SIG-M5 treated with dmso at 0.1 percent for 504 hours (cell line): ENCODE results near the gene HRG.
"Not testable (repeated sequence)": the region's sequence is repeated elsewhere in the genome, so short reads cannot be mapped to it uniquely, and the experiment has no call there.

Experiments
- DNase-seq: peaks from one replicate; lab custom pipeline; 2025; ENCODE audit not compliant: unreplicated experiment; lab: John Stamatoyannopoulos, UW

The HRG gene

DNA sequence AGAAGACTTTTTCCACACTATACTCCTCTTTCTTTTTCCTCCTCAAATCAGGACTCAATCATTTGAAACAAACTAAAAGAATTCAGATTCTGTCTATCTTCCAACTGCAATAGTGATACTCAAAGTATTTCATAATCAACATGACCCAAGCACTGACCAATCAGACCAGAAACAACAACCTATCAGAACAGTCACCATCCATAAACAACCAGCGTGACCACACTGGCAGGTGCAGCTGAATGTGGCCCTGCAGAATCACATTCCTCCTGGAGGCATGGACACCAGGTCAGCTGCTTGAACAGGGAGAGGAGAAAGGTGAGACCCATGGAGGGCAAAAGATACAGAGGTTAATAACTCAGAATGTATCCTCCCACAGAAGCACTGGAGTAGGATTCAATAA, 13.3 kb downstream of the HRG start:
- no peak for DNase-seq

- no peak for DNase-seq
These were observed 15.1 kb downstream of the HRG start for GRCh38 chr3:186680869-186681268.

DNA sequence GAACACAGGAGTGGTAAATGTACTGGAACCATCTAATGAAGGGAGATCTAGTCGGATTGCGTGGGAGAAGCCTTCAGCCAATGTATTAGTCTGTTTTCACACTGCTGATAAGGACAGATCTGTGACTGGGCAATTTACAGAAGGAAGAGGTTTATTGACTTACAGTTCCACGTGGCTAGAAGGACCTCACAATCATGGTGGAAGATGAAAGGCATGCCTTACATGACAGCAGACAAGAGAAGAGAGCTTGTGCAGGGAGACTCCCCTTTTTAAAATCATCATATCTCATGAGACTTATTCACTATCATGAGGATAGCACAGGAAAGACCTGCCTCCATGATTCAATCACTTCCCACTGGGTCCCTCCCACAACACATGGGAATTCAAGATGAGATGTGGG, 17.0 kb downstream of the HRG start:
- DNase-seq, result no peak

DNA sequence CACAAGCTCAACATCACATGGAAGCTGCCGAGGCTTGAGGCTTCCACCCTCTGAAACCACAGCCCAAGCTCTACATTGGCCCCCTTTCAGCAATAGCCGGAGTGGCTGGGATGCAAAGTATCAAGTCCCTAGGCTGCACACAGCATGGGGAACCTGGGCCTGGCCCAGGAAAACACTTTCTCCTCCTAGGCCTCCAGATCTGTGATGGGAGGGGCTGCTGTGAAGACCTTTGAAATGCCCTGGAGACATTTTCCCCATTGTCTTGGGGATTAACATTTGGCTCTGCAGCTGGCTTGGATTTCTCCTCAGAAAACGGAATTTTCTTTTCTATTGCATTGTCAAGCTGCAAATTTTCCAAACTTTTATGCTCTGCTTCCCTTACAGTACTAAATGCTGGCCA, 18.2 kb downstream of the HRG start:
- DNase-seq, result no peak

DNA sequence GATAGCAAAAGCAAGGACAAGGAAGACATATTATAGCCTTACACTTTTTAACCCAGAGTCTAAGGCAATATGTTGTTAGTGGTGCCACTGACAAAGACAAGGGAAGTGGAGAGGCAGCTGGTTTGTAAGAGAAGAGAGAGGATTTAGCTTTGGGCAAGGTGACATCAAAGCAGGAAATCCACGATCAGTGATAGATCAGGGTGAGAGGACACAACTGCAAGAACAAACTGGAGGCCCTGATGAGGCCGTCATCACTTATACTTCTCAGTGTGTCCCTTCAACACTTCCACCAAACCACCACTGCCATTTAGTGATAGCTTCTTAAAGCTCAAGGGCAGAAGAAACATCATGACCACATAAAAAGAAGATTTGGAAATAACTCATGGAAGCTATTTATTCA, 20.7 kb downstream of the HRG start:
- not testable (repeated sequence) for DNase-seq

- no peak for DNase-seq
These were observed 21.4 kb downstream of the HRG start for GRCh38 chr3:186687120-186687651.

DNA sequence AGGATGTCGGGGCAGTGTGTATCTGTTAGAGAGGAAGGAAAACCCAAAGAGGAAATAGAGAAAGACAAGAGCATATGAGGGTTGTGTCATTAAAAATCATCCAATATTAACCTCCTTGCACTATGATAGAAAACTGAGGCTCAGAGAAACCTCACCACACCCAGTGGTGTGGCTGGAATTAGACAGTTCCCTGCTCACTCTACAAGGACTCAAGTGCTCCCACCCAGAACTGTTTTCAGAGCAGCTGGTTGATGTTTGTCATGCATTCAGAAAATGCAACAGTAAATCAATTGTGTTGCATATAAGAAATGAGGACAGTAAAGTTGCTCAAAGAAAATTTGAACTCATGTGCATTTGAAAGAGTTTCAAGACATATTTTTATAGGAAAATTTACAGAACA, 24.5 kb downstream of the HRG start:
- DNase-seq, result not testable (repeated sequence)

DNA sequence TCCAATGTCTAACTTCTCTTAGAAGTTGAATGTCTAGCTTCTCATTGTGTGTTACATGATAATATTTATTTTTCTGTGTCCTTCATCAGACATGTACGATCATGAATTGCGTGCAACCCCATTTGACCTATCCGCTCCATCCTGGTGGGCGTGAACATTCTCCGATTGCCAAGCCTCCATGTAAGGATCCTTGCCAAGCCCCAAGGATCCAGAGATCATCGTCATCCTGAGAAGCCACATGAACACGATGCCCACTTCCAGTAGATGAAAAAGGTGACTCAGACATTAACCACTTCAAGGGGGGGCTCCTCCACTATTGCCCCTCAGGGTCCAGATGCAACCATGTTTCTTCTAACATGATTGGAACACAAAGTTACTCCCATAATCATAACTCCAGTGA, 25.9 kb downstream of the HRG start:
- DNase-seq, result no peak

DNA sequence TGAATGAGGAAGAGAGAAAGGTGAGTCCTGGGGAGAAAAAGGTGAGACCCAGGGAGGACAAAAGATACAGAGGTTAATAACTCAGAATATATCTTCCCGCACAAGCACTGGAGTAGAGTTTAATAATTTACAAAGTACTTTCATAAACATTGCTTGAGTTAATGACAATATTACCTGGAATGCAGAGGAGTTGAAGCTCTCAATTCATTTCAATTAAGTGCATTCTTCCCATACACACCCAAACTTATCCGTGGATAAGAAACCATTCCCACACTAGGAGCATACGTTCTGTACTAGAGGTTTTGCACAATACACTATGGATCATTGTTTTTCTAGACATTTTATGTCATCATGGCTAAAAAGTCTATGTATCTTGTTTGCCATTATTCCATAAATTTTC, 28.0 kb downstream of the HRG start:
- DNase-seq, result no peak

DNA sequence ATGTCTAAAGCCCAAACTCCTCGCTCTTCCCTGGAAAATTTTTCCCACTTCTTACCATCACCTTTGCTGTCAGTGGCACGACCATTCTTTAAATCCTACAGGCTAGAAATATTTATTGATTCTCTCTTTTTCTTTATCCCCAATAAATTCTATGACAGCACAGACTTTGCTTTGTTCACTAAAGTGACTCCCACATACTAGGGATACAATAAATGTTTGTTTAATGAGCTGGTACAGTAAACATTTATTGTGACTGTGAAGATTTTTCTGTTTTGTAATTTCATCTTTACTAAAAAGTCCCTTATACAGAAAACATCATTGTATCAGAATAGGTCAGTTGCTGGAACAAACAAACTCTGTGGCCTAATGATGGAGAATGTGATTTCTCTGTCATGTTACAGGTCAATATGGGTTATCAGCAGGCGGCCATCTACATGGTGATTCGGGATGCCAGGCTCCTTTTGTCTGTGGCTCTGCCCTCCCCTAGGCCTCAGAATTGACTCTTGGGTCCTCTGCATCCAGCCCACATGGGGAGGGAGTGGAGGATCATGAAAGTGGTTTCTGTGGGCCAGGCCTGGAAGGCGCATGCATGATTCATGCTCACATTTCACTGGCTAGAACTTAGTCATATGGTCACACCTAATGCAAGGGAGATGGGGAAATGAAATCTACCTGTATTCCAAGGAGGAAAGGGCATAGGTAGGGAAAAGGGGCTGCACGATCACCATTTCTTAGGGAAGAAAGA, 28.6 kb downstream of the HRG start:
- no peak for DNase-seq

DNA sequence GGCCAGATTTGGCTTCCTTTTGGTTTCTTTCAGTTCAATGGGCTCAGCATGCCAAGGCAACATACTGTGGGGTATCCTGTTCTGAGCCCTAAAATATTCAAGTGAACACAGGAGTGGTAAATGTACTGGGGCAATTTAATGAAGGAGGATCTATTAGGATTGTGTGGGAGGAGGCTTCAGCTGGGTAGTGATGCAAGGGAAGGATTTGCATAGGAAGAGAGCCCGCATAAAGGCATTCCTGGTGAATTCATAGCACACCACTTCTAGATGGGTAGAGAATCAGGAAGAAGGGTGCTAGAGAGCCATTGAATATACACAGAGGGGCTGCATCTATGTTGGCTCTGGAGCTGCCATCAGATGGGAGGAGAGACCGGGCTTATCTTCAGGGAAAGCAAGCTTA, 30.7 kb downstream of the HRG start:
- DNase-seq, result no peak

- no peak for DNase-seq
These were observed 31.7 kb downstream of the HRG start for GRCh38 chr3:186697510-186697909.

DNA sequence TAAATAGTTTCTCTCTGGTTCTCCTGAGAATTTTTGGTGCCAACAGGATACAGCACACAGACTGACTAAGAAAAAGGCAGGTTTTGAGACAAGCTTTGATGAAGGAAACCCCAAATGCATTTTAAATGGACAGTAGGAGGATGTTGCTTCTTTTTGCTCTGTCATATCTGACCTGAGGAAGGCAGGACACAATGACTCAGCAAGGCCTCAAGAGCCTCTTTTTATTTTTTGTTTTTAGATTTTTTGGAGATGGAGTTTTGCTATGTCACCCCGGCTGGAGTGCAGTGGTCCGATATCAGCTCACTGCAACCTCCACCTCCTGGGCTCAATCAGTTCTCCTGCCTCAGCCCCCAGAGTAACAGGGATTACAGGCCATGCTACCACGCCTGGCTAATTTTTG, 34.5 kb downstream of the HRG start:
- DNase-seq, result no peak

DNA sequence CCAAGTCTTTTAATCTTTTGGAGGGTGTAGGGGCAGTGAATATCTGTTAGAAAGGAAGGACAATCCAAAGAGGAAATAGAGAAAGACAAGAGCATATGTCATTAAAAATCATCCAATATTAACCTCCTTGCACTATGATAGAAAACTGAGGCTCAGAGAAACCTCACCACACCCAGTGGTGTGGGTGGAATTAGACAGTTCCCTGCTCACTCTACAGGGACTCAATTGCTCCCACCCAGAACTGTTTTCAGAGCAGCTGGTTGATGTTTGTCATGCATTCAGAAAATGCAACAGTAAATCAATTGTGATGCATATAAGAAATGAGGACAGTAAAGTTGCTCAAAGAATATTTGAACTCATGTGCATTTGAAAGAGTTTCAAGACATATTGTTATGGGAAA, 36.6 kb downstream of the HRG start:
- DNase-seq, result not testable (repeated sequence)

DNA sequence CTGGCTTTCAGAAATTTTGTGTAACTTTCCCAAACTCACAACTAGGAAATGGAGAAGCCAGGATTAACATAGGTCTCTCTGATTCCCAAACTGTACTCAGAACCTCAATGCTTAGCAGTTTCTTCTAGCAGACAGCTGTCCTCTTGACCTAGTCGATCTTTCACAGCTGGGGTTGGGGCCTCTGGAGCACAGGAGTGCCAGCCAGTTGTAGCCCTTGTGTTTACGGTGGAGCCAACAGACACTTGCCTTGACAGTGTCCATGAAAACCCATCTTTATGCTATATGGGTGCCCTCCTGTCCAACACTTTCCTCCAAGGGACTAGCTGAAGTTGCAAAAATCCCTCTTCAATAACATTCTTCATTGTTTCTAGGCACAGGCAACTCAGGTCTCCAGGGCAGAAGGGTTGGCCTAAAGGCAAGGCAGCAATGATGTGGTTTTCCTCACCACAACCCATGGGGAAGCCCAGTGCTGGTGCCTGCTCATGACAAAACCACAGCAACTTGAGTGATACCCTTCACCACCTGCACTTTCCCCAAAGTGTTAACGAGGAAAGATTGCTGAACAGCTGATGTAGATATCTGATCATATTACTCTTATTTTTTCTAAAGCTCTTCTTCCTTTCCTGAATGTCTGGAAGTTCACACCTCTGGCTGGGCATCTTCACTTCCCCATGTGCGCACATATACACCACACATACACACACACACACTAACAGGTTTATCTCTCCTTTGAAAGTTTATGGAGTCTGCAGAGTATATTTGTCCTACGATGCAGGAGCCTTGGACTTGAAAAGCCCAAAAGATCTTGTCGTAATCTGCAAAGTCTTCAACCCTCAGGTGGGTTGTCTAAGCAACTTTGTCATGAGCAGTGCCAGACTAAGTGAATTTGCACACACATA, 40.3 kb downstream of the HRG start:
- no peak for DNase-seq

DNA sequence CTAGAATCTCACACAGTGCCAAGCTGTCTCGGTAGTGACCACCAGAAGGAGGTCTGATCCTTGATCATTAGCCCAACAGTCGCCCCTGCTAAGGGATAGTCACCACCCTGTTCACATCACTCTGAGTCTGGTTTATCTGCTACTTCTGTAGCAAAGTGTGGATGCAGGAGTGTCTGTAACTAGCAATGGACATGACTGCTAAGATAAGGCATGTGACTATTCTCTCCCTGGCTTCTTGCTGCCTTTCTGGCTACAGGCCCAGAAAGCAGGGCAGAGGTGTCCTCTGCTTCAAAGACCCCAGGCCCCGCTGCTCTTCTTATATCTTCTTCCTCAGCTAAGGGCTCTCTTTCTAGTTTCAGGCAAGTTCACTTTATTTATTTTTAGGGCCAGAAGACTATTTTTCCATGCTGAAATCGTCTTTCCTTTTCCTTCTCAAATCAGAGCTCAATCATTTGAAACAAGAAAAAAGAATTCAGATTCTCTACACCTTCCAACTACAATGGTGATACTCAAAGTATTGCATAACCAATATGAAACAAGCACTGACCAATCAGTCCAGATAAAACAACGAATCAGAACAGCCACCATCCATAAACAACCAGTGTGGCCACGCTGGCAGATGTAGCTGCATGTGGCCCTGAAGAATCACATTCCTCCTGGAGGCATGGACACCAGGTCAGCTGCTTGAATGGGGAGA, 43.3 kb downstream of the HRG start:
- DNase-seq, result no peak

- not testable (repeated sequence) for DNase-seq
These were observed 44.9 kb downstream of the HRG start for GRCh38 chr3:186710694-186711093.

GRCh38 chr3:186713499-186713898, 47.7 kb downstream of the HRG start:
- no peak for DNase-seq

DNA sequence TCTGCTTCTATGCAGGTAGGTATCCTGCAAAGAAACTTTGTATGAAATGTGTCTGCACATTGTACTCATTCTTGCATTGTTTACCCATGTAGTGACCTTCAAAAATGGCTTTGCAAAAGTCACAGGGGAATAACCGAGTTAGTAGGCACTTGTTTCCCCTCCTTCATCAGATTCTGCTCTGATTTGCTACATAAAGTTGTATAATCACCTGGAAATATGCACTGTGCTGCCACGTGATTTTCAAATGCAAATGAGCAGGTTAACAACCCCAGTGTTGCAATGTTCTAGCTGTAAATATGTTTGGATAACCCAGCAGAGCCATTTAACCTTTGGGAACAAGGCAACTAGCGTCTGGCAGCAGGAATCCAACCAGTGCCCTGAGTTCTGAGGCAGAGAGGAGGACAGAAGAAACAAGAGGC, 51.2 kb downstream of the HRG start, which contains the start of gene KNG1:
TSS of gene KNG1 (plus strand) at position 321 of the 419 bp plus-strand sequence. CDS start 184 bp downstream, outside the sequence.
- DNase-seq, result no peak

DNA sequence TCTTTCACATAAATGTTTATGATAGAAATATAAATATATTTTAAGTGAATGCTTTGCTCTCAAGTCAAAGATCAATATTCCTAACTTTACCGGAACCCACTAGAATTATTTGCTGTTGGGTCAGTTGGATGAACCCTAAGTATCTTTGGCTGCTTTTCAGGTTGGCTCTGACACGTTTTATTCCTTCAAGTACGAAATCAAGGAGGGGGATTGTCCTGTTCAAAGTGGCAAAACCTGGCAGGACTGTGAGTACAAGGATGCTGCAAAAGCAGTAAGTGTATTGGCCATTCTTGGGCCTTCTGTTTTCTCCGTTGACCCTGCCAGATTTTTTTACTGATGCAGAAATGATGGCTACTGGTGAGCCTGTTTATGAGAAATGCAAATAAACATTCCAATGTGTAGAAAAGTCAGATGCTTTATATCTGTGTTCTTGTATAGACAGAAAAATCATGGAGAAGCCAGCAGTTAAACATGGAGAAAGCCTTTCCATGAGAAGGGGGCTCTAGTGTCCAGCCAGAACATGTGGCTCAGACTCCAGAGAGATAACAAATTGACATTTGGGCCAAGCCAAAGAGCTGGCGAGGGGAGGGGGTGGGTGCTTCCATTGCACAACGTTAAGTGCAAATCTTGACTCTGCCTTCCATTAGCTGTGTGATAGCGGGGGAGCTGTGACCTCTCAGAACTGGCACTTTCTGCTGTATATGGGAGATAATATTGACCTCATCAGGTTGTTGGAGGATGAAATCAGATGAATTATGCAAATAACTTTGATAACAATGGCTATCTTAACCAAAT, 54.3 kb downstream of the HRG start:
- DNase-seq, result no peak

- no peak for DNase-seq
These were observed 56.6 kb downstream of the HRG start for GRCh38 chr3:186722457-186722856.
